ENCODE measurements around the gene KDM4B.
"Not testable (repeated sequence)": the region's sequence is repeated elsewhere in the genome, so short reads cannot be mapped to it uniquely, and the experiment has no call there.

KDM4B gene

GRCh38 chr19:5186293-5187050, 217.6 kb downstream of the KDM4B start:
- DNase-seq, result no peak

- no peak for DNase-seq
These were observed 219.8 kb downstream of the KDM4B start for GRCh38 chr19:5188548-5189317.

- no peak for DNase-seq
These were observed 220.3 kb downstream of the KDM4B start for GRCh38 chr19:5189318-5189607.

GRCh38 chr19:5191091-5191490, 222.2 kb downstream of the KDM4B start:
- no peak for DNase-seq

GRCh38 chr19:5192568-5192967, 223.7 kb downstream of the KDM4B start:
- no peak for DNase-seq

- no peak for DNase-seq
These were observed 224.3 kb downstream of the KDM4B start for GRCh38 chr19:5193192-5193591.

GRCh38 chr19:5194641-5195040, 225.7 kb downstream of the KDM4B start:
- no peak for DNase-seq

- not testable (repeated sequence) for DNase-seq
These were observed 226.7 kb downstream of the KDM4B start for GRCh38 chr19:5195587-5195986.

GRCh38 chr19:5196832-5197231, 227.9 kb downstream of the KDM4B start:
- no peak for DNase-seq

GRCh38 chr19:5200844-5201243, 231.9 kb downstream of the KDM4B start:
- no peak for DNase-seq

- DNase-seq, result no peak
These were observed 233.6 kb downstream of the KDM4B start for GRCh38 chr19:5202553-5202952.

Measured in KG1 (cell line).